GM04504 (cell line): ENCODE measurements around the gene DPP6.
"Not testable (repeated sequence)": the region's sequence is repeated elsewhere in the genome, so short reads cannot be mapped to it uniquely, and the experiment has no call there.

ENCODE experiments used
- DNase-seq: peaks from one replicate; pipeline ENCODE4 v3.0.0-alpha.2; 2012; ENCODE audit warnings: low read depth

DPP6 gene

GRCh38 chr7:154051643-154052529 lies at the start of gene DPP6:
Gene DPP6 (plus strand): TSS chr7:154052398.
- DNase-seq, result not testable (repeated sequence)

- not testable (repeated sequence) for DNase-seq
These were observed 42.7 kb upstream of the DPP6 start for GRCh38 chr7:154009423-154009911.

GRCh38 chr7:154010726-154011568 lies 41.3 kb upstream of the DPP6 start:
- not testable (repeated sequence) for DNase-seq

- not testable (repeated sequence) for DNase-seq
These were observed 39.4 kb upstream of the DPP6 start for GRCh38 chr7:154012800-154013199.

- DNase-seq, result not testable (repeated sequence)
These were observed 36.6 kb upstream of the DPP6 start for GRCh38 chr7:154015636-154016035.

GRCh38 chr7:154018354-154018753 lies 33.8 kb upstream of the DPP6 start:
- not testable (repeated sequence) for DNase-seq

- DNase-seq, result not testable (repeated sequence)
These were observed 24.4 kb upstream of the DPP6 start for GRCh38 chr7:154027805-154028204.

- not testable (repeated sequence) for DNase-seq
These were observed 21.6 kb upstream of the DPP6 start for GRCh38 chr7:154030476-154031080.

GRCh38 chr7:154039466-154040165 lies 12.6 kb upstream of the DPP6 start:
- DNase-seq, result not testable (repeated sequence)

GRCh38 chr7:154050394-154050793 lies 1.8 kb upstream of the DPP6 start:
- DNase-seq, result not testable (repeated sequence)

- not testable (repeated sequence) for DNase-seq
These were observed 1.1 kb upstream of the DPP6 start for GRCh38 chr7:154051006-154051642.

GRCh38 chr7:154052530-154053252 lies 493 bp downstream of the DPP6 start:
- not testable (repeated sequence) for DNase-seq

GRCh38 chr7:154053466-154054312 lies 1.5 kb downstream of the DPP6 start:
- not testable (repeated sequence) for DNase-seq

GRCh38 chr7:154054664-154055063 lies 2.5 kb downstream of the DPP6 start:
- not testable (repeated sequence) for DNase-seq

GRCh38 chr7:154055491-154056106 lies 3.4 kb downstream of the DPP6 start:
- peak; percentile 3 for DNase-seq

- not testable (repeated sequence) for DNase-seq
These were observed 6.6 kb downstream of the DPP6 start for GRCh38 chr7:154058783-154059182.

GRCh38 chr7:154060551-154060950 lies 8.4 kb downstream of the DPP6 start:
- not testable (repeated sequence) for DNase-seq

GRCh38 chr7:154071833-154072232 lies 19.6 kb downstream of the DPP6 start:
- not testable (repeated sequence) for DNase-seq
